Measurements from ENCODE around the gene CHST12.

The CHST12 gene

DNA sequence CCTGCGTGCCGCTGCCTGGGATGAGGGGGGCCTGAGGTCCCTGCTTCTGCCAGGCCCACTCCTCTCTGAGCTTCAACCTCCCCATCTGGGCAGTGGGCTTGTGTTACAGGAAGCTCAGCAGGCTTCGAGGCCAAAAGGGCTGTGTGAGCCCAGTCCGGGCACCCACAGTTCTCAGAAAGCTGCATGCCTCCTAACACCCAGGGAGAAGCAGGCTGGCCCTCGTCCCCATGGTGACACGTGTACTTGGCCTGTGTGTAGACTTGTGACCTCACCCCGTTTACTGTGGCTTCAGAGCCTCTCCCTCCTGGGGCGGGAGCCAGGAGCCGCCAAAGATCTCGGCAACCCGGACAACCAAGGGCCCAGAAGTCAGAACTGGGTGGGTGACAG is 75.0 kb downstream of the CHST12 start:
- WGBS, 2 experiments = 90 to 92% methylated on average over 11 of the region's 11 CpGs
- no peak overlapping the region for H3K27ac ChIP-seq (ENCODE audit: insufficient read depth, low read depth, low read length, poor library complexity, severe bottlenecking)
- H3K27me3 ChIP-seq (ENCODE audit: control insufficient read depth, insufficient read depth, low read length, poor library complexity, severe bottlenecking) = no peaks in the 10 kb centered on the region
- no peaks in the 10 kb centered on the region for H3K36me3 ChIP-seq (ENCODE audit: control insufficient read depth, insufficient read depth, low read length)
- peaks cover 28% of the 10 kb centered on the region for H3K4me1 ChIP-seq (ENCODE audit: control insufficient read depth, insufficient read depth, low read length)
- H3K4me3 ChIP-seq (ENCODE audit: insufficient read depth, low read depth, low read length) = no peak overlapping the region
- no peaks in the 10 kb centered on the region for H3K9me3 ChIP-seq (ENCODE audit: control insufficient read depth, low read length)

DNA sequence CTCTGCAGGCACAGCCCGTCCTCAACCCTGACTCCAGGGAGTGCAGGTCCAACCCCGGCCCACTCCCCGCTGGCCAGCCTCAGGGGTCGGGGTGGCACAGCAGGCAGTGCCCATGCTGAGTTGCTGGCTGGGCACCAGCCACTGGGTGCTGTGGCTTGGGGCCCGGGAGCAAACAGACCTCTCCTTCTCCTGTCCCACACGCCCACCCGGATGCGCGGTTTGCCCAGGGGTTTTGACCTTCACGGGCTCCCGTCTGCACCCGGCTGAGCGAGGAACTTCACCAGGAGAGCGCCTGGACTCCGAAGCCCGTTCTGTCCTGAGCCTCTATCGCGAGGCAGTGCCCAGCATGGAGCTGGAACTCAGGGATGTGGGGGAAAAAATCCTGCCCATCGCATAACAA is 75.4 kb downstream of the CHST12 start:
- no peak overlapping the region for H3K27ac ChIP-seq (ENCODE audit: insufficient read depth, low read depth, low read length, poor library complexity, severe bottlenecking)
- H3K9me3 ChIP-seq (ENCODE audit: control insufficient read depth, low read length) = no peaks in the 10 kb centered on the region
- H3K4me3 ChIP-seq (ENCODE audit: insufficient read depth, low read depth, low read length) = no peak overlapping the region
- whole genome bisulfite sequencing, 2 experiments = 91 to 93% methylated on average over 19 of the region's 19 CpGs
- H3K36me3 ChIP-seq (ENCODE audit: control insufficient read depth, insufficient read depth, low read length) = no peaks in the 10 kb centered on the region
- H3K27me3 ChIP-seq (ENCODE audit: control insufficient read depth, insufficient read depth, low read length, poor library complexity, severe bottlenecking) = no peaks in the 10 kb centered on the region
- peaks cover 28% of the 10 kb centered on the region for H3K4me1 ChIP-seq (ENCODE audit: control insufficient read depth, insufficient read depth, low read length)

DNA sequence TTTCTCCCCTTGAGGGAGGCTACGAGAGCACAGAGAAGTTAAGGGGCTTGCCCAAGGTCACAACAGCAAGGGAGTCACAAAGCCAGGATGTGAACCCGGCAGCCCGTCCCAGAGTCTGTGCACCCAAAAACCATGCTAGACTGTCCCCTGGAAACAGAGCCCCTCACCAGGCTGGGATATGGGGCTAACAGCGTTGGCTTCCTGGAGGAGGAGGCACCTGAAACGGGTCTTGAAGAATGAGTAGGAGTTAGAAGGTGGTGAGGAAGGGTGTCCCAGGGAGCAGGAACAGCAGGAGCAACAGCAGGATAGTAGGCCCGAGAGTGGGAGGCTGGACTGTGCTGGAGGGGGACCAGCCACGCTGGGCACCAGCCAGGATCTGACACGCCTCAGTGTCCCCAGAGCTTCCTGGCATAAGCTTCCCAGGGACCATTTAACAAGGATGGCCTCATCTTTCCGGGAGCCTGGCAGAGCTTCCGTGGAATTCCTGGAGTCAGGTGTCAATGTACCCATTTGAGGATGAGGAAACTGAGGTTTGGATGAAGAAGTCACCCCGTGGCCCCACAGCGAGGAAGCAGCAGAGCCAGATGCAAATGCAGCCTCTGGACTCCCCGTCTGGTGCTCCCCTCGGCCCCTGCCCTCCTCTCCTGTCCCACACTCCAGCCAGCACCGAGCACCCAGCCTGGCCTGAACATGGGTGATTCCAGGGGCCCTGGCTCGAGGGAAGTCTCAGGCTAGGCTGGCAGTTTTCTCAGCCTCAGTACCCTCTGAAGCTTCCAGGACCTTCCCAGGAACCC is 76.1 kb downstream of the CHST12 start:
- no peaks in the 10 kb centered on the region for H3K9me3 ChIP-seq (ENCODE audit: control insufficient read depth, low read length)
- H3K36me3 ChIP-seq (ENCODE audit: control insufficient read depth, insufficient read depth, low read length) = no peaks in the 10 kb centered on the region
- no peak overlapping the region for H3K27ac ChIP-seq (ENCODE audit: insufficient read depth, low read depth, low read length, poor library complexity, severe bottlenecking)
- no peak overlapping the region for H3K4me3 ChIP-seq (ENCODE audit: insufficient read depth, low read depth, low read length)
- no peaks in the 10 kb centered on the region for H3K27me3 ChIP-seq (ENCODE audit: control insufficient read depth, insufficient read depth, low read length, poor library complexity, severe bottlenecking)
- H3K4me1 ChIP-seq (ENCODE audit: control insufficient read depth, insufficient read depth, low read length) = peaks cover 28% of the 10 kb centered on the region
- 94% methylated on average over 16 of the region's 16 CpGs for WGBS, 2 experiments

DNA sequence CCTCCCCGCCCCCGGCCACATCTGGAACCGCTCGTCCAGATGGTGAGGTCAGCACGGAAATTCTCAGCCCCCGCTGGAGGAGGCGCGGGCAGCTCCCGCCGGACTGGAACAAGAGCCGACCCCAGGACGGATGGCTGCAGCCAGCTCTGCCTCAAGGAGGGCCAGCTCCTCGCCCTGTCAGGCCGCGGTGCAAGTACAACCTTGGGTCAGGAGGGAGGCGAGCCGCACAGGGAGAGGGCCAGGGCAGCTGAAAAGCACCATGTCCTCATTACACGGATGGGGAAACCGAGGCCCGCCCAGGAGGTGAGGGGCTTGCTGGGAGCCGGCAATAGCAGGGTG is 76.6 kb downstream of the CHST12 start:
- WGBS, 2 experiments = 77 to 83% methylated on average over 21 of the region's 21 CpGs
- no peaks in the 10 kb centered on the region for H3K36me3 ChIP-seq (ENCODE audit: control insufficient read depth, insufficient read depth, low read length)
- H3K9me3 ChIP-seq (ENCODE audit: control insufficient read depth, low read length) = no peaks in the 10 kb centered on the region
- H3K4me3 ChIP-seq (ENCODE audit: insufficient read depth, low read depth, low read length) = no peak overlapping the region
- no peak overlapping the region for H3K27ac ChIP-seq (ENCODE audit: insufficient read depth, low read depth, low read length, poor library complexity, severe bottlenecking)
- peaks cover 28% of the 10 kb centered on the region for H3K4me1 ChIP-seq (ENCODE audit: control insufficient read depth, insufficient read depth, low read length)
- H3K27me3 ChIP-seq (ENCODE audit: control insufficient read depth, insufficient read depth, low read length, poor library complexity, severe bottlenecking) = no peaks in the 10 kb centered on the region

DNA sequence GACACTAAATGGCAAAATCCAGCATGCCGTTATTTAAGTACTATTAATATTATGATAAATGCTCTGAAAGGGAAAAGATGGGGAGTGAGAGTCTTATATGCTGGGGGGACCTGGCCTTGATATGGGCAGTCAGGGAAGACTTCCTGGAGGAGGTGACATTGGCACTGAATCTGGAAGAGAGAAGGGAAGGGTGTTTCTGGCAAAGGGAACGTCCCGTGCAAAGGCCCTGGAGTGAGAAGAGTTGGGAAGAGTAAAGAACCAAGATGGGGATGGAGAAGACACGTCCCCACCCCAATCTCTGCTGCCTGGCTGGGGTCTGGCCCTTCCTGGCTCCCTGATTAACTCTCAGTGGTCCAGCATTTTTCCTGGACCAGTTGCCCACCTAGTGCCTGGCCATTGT is 77.8 kb downstream of the CHST12 start:
- Histone ChIP-seq H3K27me3 (ENCODE audit: control insufficient read depth, insufficient read depth, low read length, poor library complexity, severe bottlenecking) (no peaks in the 10 kb centered on the region), H3K36me3 (ENCODE audit: control insufficient read depth, insufficient read depth, low read length) (no peaks in the 10 kb centered on the region), H3K4me1 (ENCODE audit: control insufficient read depth, insufficient read depth, low read length) (peaks cover 28% of the 10 kb centered on the region), H3K27ac (ENCODE audit: insufficient read depth, low read depth, low read length, poor library complexity, severe bottlenecking) (no peak overlapping the region), H3K9me3 (ENCODE audit: control insufficient read depth, low read length) (no peaks in the 10 kb centered on the region), H3K4me3 (ENCODE audit: insufficient read depth, low read depth, low read length) (no peak overlapping the region)
- 88 to 92% methylated on average over 4 of the region's 4 CpGs for WGBS, 2 experiments

DNA sequence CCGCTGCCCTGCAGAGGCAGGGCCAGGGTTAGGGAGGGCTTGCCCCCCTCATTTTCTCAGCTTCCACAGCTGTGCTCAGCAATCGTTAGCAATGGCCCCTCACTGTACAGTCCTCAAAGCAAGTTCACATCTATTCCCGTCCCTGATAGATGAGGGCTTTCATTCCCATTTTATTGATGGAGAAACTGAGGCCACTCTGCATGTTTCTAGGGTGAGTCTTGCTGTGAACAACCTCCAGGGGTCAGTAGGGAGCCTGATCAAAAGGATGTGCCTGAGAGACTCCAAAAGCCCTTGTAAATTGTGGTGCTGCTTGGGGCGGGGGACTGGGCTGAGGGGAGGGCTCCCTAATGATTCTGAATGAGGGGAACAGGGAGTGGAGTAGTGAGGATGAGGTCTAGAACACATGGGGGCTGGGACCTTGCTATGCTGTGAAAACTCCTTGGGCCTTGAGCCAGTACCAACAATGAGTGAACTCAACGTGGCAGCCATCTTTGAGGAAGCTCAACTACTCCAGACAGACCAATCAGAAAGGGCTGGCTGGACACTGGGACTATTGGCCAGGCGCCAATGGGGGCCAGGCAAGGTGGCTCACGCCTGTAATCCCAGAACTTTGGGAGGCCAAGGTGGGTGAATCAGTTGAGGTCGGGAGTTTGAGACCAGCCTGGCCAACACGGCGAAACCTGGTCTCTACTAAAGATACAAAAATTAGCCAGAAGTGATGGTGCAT is 79.5 kb downstream of the CHST12 start:
- 89 to 95% methylated on average over 10 of the region's 10 CpGs for WGBS, 2 experiments
- no peak overlapping the region for H3K27ac ChIP-seq (ENCODE audit: insufficient read depth, low read depth, low read length, poor library complexity, severe bottlenecking)
- no peaks in the 10 kb centered on the region for H3K27me3 ChIP-seq (ENCODE audit: control insufficient read depth, insufficient read depth, low read length, poor library complexity, severe bottlenecking)
- H3K4me1 ChIP-seq (ENCODE audit: control insufficient read depth, insufficient read depth, low read length) = peaks cover 17% of the 10 kb centered on the region
- no peak overlapping the region for H3K4me3 ChIP-seq (ENCODE audit: insufficient read depth, low read depth, low read length)
- H3K36me3 ChIP-seq (ENCODE audit: control insufficient read depth, insufficient read depth, low read length) = no peaks in the 10 kb centered on the region
- H3K9me3 ChIP-seq (ENCODE audit: control insufficient read depth, low read length) = no peaks in the 10 kb centered on the region

DNA sequence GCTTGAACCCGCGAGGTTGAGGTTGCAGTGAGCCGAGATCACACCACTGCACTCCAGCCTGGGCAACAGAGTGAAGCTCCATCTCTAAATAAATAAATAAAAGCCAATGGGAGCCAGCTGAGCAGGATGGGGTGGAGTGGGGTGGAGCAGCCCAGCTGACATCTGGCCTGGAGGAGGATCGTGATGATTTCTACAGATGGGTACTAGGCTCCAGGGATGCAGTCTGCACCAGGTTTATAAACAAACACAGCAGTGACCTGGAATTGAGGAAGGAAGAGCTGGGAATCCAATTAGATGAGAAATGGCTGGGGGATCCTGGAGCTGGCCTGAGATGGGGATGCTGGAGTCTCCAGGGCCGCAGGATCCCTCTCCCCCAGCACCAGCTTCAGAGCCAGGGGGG is 80.1 kb downstream of the CHST12 start:
- WGBS, 2 experiments = 87 to 88% methylated on average over 5 of the region's 5 CpGs
- Histone ChIP-seq H3K4me3 (ENCODE audit: insufficient read depth, low read depth, low read length) (no peak overlapping the region), H3K27me3 (ENCODE audit: control insufficient read depth, insufficient read depth, low read length, poor library complexity, severe bottlenecking) (no peaks in the 10 kb centered on the region), H3K4me1 (ENCODE audit: control insufficient read depth, insufficient read depth, low read length) (peaks cover 11% of the 10 kb centered on the region), H3K36me3 (ENCODE audit: control insufficient read depth, insufficient read depth, low read length) (no peaks in the 10 kb centered on the region), H3K27ac (ENCODE audit: insufficient read depth, low read depth, low read length, poor library complexity, severe bottlenecking) (no peak overlapping the region), H3K9me3 (ENCODE audit: control insufficient read depth, low read length) (no peaks in the 10 kb centered on the region)

DNA sequence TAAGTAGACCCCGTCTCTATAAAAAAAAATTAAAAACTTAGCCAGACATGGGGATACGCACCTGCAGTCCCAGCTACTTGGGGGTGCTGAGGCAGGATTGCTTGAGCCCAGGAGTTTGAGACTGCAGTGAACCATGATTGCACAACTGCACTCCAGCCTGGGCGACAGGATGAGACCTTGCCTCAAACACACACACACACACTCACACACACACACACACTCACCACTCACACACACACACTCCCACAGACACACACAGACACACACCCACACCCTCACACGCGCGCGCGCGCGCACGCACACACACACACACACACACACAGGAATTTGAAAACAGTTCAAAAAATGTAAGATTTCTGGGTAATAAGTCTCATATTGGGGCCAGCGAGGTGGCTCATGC is 81.5 kb downstream of the CHST12 start:
- Histone ChIP-seq H3K36me3 (ENCODE audit: control insufficient read depth, insufficient read depth, low read length) (no peaks in the 10 kb centered on the region), H3K4me3 (ENCODE audit: insufficient read depth, low read depth, low read length) (no peak overlapping the region), H3K27ac (ENCODE audit: insufficient read depth, low read depth, low read length, poor library complexity, severe bottlenecking) (no peak overlapping the region), H3K27me3 (ENCODE audit: control insufficient read depth, insufficient read depth, low read length, poor library complexity, severe bottlenecking) (no peaks in the 10 kb centered on the region), H3K4me1 (ENCODE audit: control insufficient read depth, insufficient read depth, low read length) (peaks cover 10% of the 10 kb centered on the region), H3K9me3 (ENCODE audit: control insufficient read depth, low read length) (no peaks in the 10 kb centered on the region)
- WGBS, 2 experiments = 96 to 97% methylated on average over 12 of the region's 12 CpGs

DNA sequence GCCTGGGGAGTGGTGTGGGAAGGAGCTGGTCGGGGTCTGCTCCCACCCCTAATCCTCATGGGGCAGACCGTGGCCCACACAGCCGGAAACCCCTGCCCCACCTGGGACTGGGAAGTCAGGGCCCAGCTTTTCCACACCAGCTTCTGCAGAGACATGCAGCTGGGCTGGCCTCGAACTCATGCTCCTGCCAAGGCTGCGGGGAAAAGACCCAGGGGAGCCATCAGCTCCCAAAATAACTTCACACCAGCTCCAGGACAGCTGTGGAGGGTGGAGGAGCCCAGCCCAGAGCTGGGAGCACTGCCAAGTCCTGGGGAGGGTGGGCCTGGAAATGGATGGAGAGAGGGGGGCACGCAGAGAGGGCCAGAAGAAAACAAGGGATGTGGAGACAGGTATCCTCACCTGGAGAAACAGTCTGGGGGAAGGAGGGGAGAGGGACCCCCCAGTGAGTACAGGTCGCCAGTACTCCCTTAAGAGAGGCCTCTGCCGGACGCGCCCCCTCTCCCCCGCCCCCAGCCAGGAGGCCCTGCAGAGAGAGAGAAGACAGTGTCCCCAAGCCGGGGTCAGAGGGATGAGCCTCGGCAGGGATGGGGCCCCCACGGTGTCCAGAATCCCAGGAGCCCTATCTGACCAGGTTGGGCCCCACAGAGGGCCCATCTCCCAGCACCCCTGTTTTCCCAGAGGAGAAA is 84.3 kb downstream of the CHST12 start:
- 89 to 91% methylated on average over 14 of the region's 14 CpGs for WGBS, 2 experiments
- H3K4me3 ChIP-seq (ENCODE audit: insufficient read depth, low read depth, low read length) = no peak overlapping the region
- no peaks in the 10 kb centered on the region for H3K9me3 ChIP-seq (ENCODE audit: control insufficient read depth, low read length)
- no peaks in the 10 kb centered on the region for H3K36me3 ChIP-seq (ENCODE audit: control insufficient read depth, insufficient read depth, low read length)
- H3K27ac ChIP-seq (ENCODE audit: insufficient read depth, low read depth, low read length, poor library complexity, severe bottlenecking) = no peak overlapping the region
- H3K27me3 ChIP-seq (ENCODE audit: control insufficient read depth, insufficient read depth, low read length, poor library complexity, severe bottlenecking) = no peaks in the 10 kb centered on the region
- peaks cover 4% of the 10 kb centered on the region for H3K4me1 ChIP-seq (ENCODE audit: control insufficient read depth, insufficient read depth, low read length)

DNA sequence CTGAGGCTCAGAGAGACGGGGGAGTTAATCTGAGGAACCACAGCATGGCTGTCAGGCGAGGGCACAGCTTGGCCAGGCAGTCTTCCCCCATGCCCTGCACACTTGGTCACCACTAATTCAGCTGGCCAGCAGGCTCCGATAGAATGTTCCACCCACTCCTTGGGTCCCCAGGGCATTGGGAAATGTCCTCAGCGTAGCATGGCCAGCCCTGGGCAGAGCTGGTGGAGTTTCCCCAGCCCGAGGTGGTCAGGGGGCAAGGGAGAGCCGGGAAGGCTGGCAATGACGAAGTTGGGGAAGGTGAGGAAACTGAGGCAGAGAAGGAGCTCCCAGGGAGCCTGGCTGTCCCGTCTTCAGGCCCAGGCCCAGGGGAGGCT is 84.8 kb downstream of the CHST12 start:
- Histone ChIP-seq H3K36me3 (ENCODE audit: control insufficient read depth, insufficient read depth, low read length) (no peaks in the 10 kb centered on the region), H3K27me3 (ENCODE audit: control insufficient read depth, insufficient read depth, low read length, poor library complexity, severe bottlenecking) (no peaks in the 10 kb centered on the region), H3K4me1 (ENCODE audit: control insufficient read depth, insufficient read depth, low read length) (peaks cover 4% of the 10 kb centered on the region), H3K27ac (ENCODE audit: insufficient read depth, low read depth, low read length, poor library complexity, severe bottlenecking) (no peak overlapping the region), H3K9me3 (ENCODE audit: control insufficient read depth, low read length) (no peaks in the 10 kb centered on the region), H3K4me3 (ENCODE audit: insufficient read depth, low read depth, low read length) (no peak overlapping the region)
- 92% methylated on average over 8 of the region's 8 CpGs for WGBS, 2 experiments

Measured in ectodermal cell (in vitro differentiated cells).